K562 (cell line): ENCODE measurements around the gene FLAD1. TPM values are rescaled to one million over a fixed set of nuclear protein-coding genes. Genes with fewer than 3 reads are reported as not detected.
A peak's percentile ranks its signal among the peaks of the same experiment; 100 is the strongest.

Experiments
- BACH1 ChIP-seq: fragments of 200-800 bp; sonication (Bioruptor generic); IDR thresholded peaks from 2 replicates; pipeline ENCODE4 v1.6.1; 2016; ENCODE audit warnings: missing genetic modification characterization, missing compliant biosample characterization
- BMI1 ChIP-seq: fragments of 150-350 bp; IDR thresholded peaks from 2 replicates; pipeline ENCODE4 v1.6.1; 2014; ENCODE audit warnings: low read length
- EGR1 ChIP-seq: fragments of 450-650 bp; conservative IDR thresholded peaks from 2 replicates; pipeline ENCODE4 v1.6.1; 2017; ENCODE audit warnings: mild to moderate bottlenecking
- ELF1 ChIP-seq: fragments of 200-800 bp; sonication (Bioruptor generic); IDR thresholded peaks from 2 replicates; pipeline ENCODE4 v1.6.1; 2016; ENCODE audit warnings: missing genetic modification characterization, missing compliant biosample characterization
- ETV5 ChIP-seq: sonication (generic); formaldehyde crosslinking; IDR thresholded peaks from 2 replicates; pipeline ENCODE4 v1.4.0; 2020; ENCODE audit warnings: low read depth, mild to moderate bottlenecking, missing genetic modification reagents
- HDAC2 ChIP-seq: fragments of 450-650 bp; IDR thresholded peaks from 2 replicates; pipeline ENCODE4 v1.6.1; 2016; ENCODE audit warnings: mild to moderate bottlenecking
- HDAC6 ChIP-seq: IDR thresholded peaks from 2 replicates; pipeline ENCODE4 v1.6.1; 2012; ENCODE audit warnings: low read depth, mild to moderate bottlenecking, control low read depth, inconsistent platforms, low read length, moderate library complexity
- KDM1A ChIP-seq, 2 experiments: fragments of 450-650 bp; IDR thresholded peaks; 2 replicates each; pipeline ENCODE4 v1.6.1; 2016; ENCODE audit warnings: mild to moderate bottlenecking in 2 of 2
- LCOR ChIP-seq: sonication (generic); formaldehyde crosslinking; IDR thresholded peaks from 2 replicates; pipeline ENCODE4 v1.8.0; 2022; ENCODE audit warnings: mild to moderate bottlenecking, missing genetic modification reagents
- MYNN ChIP-seq, 2 experiments: sonication (generic); formaldehyde crosslinking in 1 of 2; IDR thresholded peaks; 2 replicates each; pipeline versions ENCODE4 v1.5.0 to v1.6.1; 2016 to 2020; ENCODE audit warnings: antibody characterized with exemption in 1 of 2, missing genetic modification reagents in 1 of 2
- NCOR1 ChIP-seq: fragments of 450-650 bp; IDR thresholded peaks from 2 replicates; pipeline ENCODE4 v1.6.1; 2016; ENCODE audit warnings: mild to moderate bottlenecking, moderate library complexity
- NR2C1 ChIP-seq, 2 experiments: fragments of 450-650 bp; IDR thresholded peaks; 2 replicates each; pipeline ENCODE4 v1.6.1; 2017; ENCODE audit warnings: mild to moderate bottlenecking in 2 of 2, antibody characterized with exemption in 1 of 2, inconsistent platforms in 1 of 2, missing compliant biosample characterization in 1 of 2, missing genetic modification characterization in 1 of 2
- NR2C2 ChIP-seq, 2 experiments: fragments of 200-800 bp in 1 of 2; sonication (Bioruptor generic) in 1 of 2; sonication (generic) in 1 of 2; formaldehyde crosslinking in 1 of 2; IDR thresholded peaks; 2 replicates each; pipeline versions ENCODE4 v1.6.1 to v1.8.0; 2016 to 2022; ENCODE audit warnings: mild to moderate bottlenecking in 1 of 2, missing compliant biosample characterization in 1 of 2, missing genetic modification characterization in 1 of 2, missing genetic modification reagents in 1 of 2
- RCOR1 ChIP-seq, 2 experiments: IDR thresholded peaks; 2 replicates each; pipeline ENCODE4 v1.6.1; 2012; ENCODE audit warnings: low read depth in 2 of 2, low read length in 2 of 2, borderline replicate concordance in 1 of 2, improper control_type of control experiment in 1 of 2
- SAFB ChIP-seq: fragments of 200-400 bp; formaldehyde crosslinking; IDR thresholded peaks from 2 replicates; pipeline ENCODE4 v1.6.1; 2017; ENCODE audit warnings: low read depth, low read length, borderline replicate concordance
- SPI1 ChIP-seq: IDR thresholded peaks from 2 replicates; pipeline ENCODE4 v1.6.1; 2011; ENCODE audit warnings: low read depth, low read length, control low read depth, borderline replicate concordance
- TCF3 ChIP-seq: sonication (generic); formaldehyde crosslinking; IDR thresholded peaks from 2 replicates; pipeline ENCODE4 v1.4.0; 2020; ENCODE audit warnings: mild to moderate bottlenecking, missing genetic modification reagents
- TEAD4 ChIP-seq, 2 experiments: sonication (generic) in 1 of 2; formaldehyde crosslinking in 1 of 2; IDR thresholded peaks; 2 replicates each; pipeline versions ENCODE4 v1.6.1 to v1.8.0; 2012 to 2022; ENCODE audit warnings: borderline replicate concordance in 1 of 2, inconsistent platforms in 1 of 2, low read length in 1 of 2, mild to moderate bottlenecking in 1 of 2, missing genetic modification reagents in 1 of 2
- TGIF2 ChIP-seq: sonication (generic); formaldehyde crosslinking; IDR thresholded peaks from 2 replicates; pipeline ENCODE4 v1.8.1; 2022; ENCODE audit warnings: mild to moderate bottlenecking, missing genetic modification reagents, moderate library complexity
- ZEB2 ChIP-seq: fragments of 450-650 bp; IDR thresholded peaks from 2 replicates; pipeline ENCODE4 v1.6.1; 2016
- polyA plus RNA-seq, 8 experiments: library from polyadenylated mRNA; depleted of rRNA in 4 of 8; stranded (reverse) in 5 of 8; unstranded in 3 of 8; fragments of >200 nt; fragmentation: Nextera tagmentation in 2 of 8; fragmentation: Illumina TruSeq in 1 of 8; extraction: Ambion mirVana in 2 of 8; extraction: Trizol in 1 of 8; gene quantifications; 2 replicates each; pipeline versions ENCODE4 v1.2.1 to v1.2.3, GENCODE V29; 2011 to 2014; ENCODE audit warnings: inconsistent platforms in 1 of 8, missing spikeins in 1 of 8
- total RNA-seq, 7 experiments: library from RNA; depleted of rRNA in 6 of 7; stranded (reverse); fragments of >200 nt in 6 of 7; fragmentation: Illumina TruSeq in 2 of 7; extraction: Trizol in 2 of 7; gene quantifications; 2 replicates each; pipeline versions ENCODE4 v1.2.1 to v1.2.3, GENCODE V29; 2011 to 2021; ENCODE audit warnings: low replicate concordance in 1 of 7
- TF ChIP-seq, protein P1 (sequence below): fragments of 450-650 bp; IDR thresholded peaks from 2 replicates; pipeline ENCODE4 v1.6.1; 2016
- TF ChIP-seq, protein P2 (sequence below): fragments of 450-650 bp; formaldehyde crosslinking; IDR thresholded peaks from 2 replicates; pipeline ENCODE4 v1.4.0; 2020; ENCODE audit warnings: mild to moderate bottlenecking, moderate library complexity
- TF ChIP-seq, protein P3 (sequence below): fragments of 450-650 bp; formaldehyde crosslinking; IDR thresholded peaks from 2 replicates; pipeline ENCODE4 v1.4.0; 2020; ENCODE audit warnings: mild to moderate bottlenecking

FLAD1 gene
- total and polyA plus RNA-seq, 9 of the 15 experiments (the other 6 are each of a cell fraction or from before 2014, with no cell fraction given), result 24.9 to 85.8 (median 67.0) TPM

DNA sequence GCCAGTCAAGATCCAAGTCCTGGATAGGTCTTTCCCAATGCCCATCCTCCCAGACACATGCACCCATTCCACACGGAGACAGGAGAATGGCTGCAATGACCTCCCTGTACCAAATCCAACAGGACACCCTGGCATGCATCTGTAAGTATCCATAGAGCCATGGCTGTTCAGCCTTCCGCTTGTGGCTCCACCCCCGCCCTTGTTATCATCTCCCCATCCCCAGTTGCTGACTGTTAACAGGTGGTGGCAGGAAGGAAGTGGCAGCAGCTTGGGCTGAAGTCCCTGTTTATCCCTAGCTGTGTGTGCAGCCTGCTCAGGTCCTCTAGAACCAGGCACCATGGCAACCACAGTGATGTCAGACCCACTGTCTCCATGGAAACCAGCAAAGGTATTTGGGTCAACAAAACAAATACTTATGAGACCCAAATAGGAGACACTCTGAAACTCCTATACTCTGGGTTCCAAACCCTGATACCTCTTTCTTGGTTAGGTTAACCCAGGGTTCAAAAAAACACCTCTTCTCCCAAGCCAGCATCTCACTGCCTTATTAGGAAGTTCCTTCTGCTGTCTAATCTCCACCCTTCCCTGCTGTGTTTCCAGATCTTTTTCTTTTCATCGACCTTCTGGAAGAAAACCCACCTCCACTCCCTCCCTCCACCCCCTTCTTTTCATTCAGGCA lies 28.0 kb upstream of the FLAD1 start (continued):
- TF ChIP-seq LCOR (CRISPR knock-in tag) (0 out of 2 replicates have a peak, but pooled peaks have one; percentile 20), NR2C2 (CRISPR knock-in tag; IDR thresholded peaks at IDR 0.05) (0 out of 2 replicates have a peak, but pooled peaks have one; percentile 40), NR2C2 (tag; IDR thresholded peaks at IDR 0.05) (peak; percentile 84), BMI1 (0 out of 2 replicates have a peak, but pooled peaks have one; percentile 44), TGIF2 (no peak), MYNN (IDR thresholded peaks at IDR 0.05) (peak; percentile 40; the same call in 1 of the 2 replicates), MYNN (CRISPR knock-in tag; IDR thresholded peaks at IDR 0.05) (no peak), NCOR1 (no peak), ZEB2 (peak; percentile 55; the same call in 1 of the 2 replicates), TCF3 (CRISPR knock-in tag) (peak; percentile 34; the same call in 1 of the 2 replicates), ETV5 (0 out of 2 replicates have a peak, but pooled peaks have one; percentile 39), RCOR1 (IDR thresholded peaks at IDR 0.05; ENCODE audit: borderline replicate concordance in 1 of 2, low read depth in 2 of 2, low read length in 2 of 2) (peak in 1 of 2 experiments; percentile 90; a peak in 2 of 4 replicates), KDM1A (IDR thresholded peaks at IDR 0.05) (peak; percentile 29 to 62; a peak in 2 of 4 replicates), BACH1 (tag) (0 out of 2 replicates have a peak, but pooled peaks have one; percentile 24), SPI1 (peak; percentile 87; the same call in 1 of the 2 replicates), HDAC2 (peak; percentile 30; the same call in 1 of the 2 replicates), TEAD4 (IDR thresholded peaks at IDR 0.05; ENCODE audit: low read length) (peak; percentile 20; the same call in 1 of the 2 replicates), TEAD4 (CRISPR knock-in tag; IDR thresholded peaks at IDR 0.05; ENCODE audit: borderline replicate concordance) (no peak), NR2C1 (IDR thresholded peaks at IDR 0.05) (peak; percentile 62), NR2C1 (tag; IDR thresholded peaks at IDR 0.05) (peak; percentile 69), ELF1 (tag) (peak; percentile 44; the same call in 1 of the 2 replicates), EGR1 (peak; percentile 52; the same call in 1 of the 2 replicates), HDAC6 (no peak), SAFB (no peak)
- TF ChIP-seq, protein P1, sequence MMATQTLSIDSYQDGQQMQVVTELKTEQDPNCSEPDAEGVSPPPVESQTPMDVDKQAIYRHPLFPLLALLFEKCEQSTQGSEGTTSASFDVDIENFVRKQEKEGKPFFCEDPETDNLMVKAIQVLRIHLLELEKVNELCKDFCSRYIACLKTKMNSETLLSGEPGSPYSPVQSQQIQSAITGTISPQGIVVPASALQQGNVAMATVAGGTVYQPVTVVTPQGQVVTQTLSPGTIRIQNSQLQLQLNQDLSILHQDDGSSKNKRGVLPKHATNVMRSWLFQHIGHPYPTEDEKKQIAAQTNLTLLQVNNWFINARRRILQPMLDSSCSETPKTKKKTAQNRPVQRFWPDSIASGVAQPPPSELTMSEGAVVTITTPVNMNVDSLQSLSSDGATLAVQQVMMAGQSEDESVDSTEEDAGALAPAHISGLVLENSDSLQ, result 0 out of 2 replicates have a peak, but pooled peaks have one; percentile 21
- TF ChIP-seq, protein P2, sequence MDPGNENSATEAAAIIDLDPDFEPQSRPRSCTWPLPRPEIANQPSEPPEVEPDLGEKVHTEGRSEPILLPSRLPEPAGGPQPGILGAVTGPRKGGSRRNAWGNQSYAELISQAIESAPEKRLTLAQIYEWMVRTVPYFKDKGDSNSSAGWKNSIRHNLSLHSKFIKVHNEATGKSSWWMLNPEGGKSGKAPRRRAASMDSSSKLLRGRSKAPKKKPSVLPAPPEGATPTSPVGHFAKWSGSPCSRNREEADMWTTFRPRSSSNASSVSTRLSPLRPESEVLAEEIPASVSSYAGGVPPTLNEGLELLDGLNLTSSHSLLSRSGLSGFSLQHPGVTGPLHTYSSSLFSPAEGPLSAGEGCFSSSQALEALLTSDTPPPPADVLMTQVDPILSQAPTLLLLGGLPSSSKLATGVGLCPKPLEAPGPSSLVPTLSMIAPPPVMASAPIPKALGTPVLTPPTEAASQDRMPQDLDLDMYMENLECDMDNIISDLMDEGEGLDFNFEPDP (CRISPR knock-in tag), result no peak
- TF ChIP-seq, protein P3, sequence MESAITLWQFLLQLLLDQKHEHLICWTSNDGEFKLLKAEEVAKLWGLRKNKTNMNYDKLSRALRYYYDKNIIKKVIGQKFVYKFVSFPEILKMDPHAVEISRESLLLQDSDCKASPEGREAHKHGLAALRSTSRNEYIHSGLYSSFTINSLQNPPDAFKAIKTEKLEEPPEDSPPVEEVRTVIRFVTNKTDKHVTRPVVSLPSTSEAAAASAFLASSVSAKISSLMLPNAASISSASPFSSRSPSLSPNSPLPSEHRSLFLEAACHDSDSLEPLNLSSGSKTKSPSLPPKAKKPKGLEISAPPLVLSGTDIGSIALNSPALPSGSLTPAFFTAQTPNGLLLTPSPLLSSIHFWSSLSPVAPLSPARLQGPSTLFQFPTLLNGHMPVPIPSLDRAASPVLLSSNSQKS (CRISPR knock-in tag), result no peak
